ENCODE data around the gene PIGK.
"Not testable (repeated sequence)": the region's sequence is repeated elsewhere in the genome, so short reads cannot be mapped to it uniquely, and the experiment has no call there.

Gene PIGK

GRCh38 chr1:77188770-77189169, 30.5 kb downstream of the PIGK start:
- no peak for DNase-seq

GRCh38 chr1:77186907-77187306, 32.3 kb downstream of the PIGK start:
- DNase-seq, result not testable (repeated sequence)

GRCh38 chr1:77182083-77182482, 37.1 kb downstream of the PIGK start:
- no peak for DNase-seq

- no peak for DNase-seq
Measured at GRCh38 chr1:77179632-77180031, 39.6 kb downstream of the PIGK start.

- DNase-seq, result peak; percentile 4
Measured at GRCh38 chr1:77175230-77175844, 43.9 kb downstream of the PIGK start.

- no peak for DNase-seq
Measured at GRCh38 chr1:77170687-77171086, 48.5 kb downstream of the PIGK start.

- no peak for DNase-seq
Measured at GRCh38 chr1:77168358-77168757, 50.9 kb downstream of the PIGK start.

- no peak for DNase-seq
Measured at GRCh38 chr1:77164434-77164944, 54.7 kb downstream of the PIGK start.

GRCh38 chr1:77159706-77160105, 59.5 kb downstream of the PIGK start:
- not testable (repeated sequence) for DNase-seq

GRCh38 chr1:77156214-77156613, 63.0 kb downstream of the PIGK start:
- DNase-seq, result no peak

GRCh38 chr1:77146270-77146669, 73.0 kb downstream of the PIGK start:
- no peak for DNase-seq

- no peak for DNase-seq
Measured at GRCh38 chr1:77143529-77144121, 75.6 kb downstream of the PIGK start.

GRCh38 chr1:77139389-77139788, 79.8 kb downstream of the PIGK start:
- DNase-seq, result no peak

GRCh38 chr1:77134359-77134758, 84.9 kb downstream of the PIGK start:
- DNase-seq, result no peak

- no peak for DNase-seq
Measured at GRCh38 chr1:77133731-77134358, 85.4 kb downstream of the PIGK start.

GRCh38 chr1:77126307-77126706, 92.9 kb downstream of the PIGK start:
- peak; percentile 44 for DNase-seq

- no peak for DNase-seq
Measured at GRCh38 chr1:77121503-77121902, 97.7 kb downstream of the PIGK start.

- no peak for DNase-seq
Measured at GRCh38 chr1:77120950-77121349, 98.3 kb downstream of the PIGK start.

GRCh38 chr1:77118712-77119111, 100.5 kb downstream of the PIGK start:
- no peak for DNase-seq

GRCh38 chr1:77104672-77105071, 114.6 kb downstream of the PIGK start:
- DNase-seq, result no peak

GRCh38 chr1:77103486-77103885, 115.7 kb downstream of the PIGK start:
- DNase-seq, result no peak

GRCh38 chr1:77100875-77101274, 118.4 kb downstream of the PIGK start:
- no peak for DNase-seq

- DNase-seq, result no peak
Measured at GRCh38 chr1:77096496-77097255, 122.6 kb downstream of the PIGK start.

- no peak for DNase-seq
Measured at GRCh38 chr1:77095236-77095635, 124.0 kb downstream of the PIGK start.

Measured in RPMI8226 (cell line).